HUDEP-2 (cell line): Measurements from ENCODE around the gene ATIC.

Experiments used
- DNase-seq, 76 experiments: peaks; one replicate each; lab custom pipeline; 2025; ENCODE audit not compliant: unreplicated experiment in 76 of 76; lab: John Stamatoyannopoulos, UW

Gene ATIC

GRCh38 chr2:215374642-215375466, 63.0 kb downstream of the ATIC start:
- no peak for DNase-seq

- no peak for DNase-seq
These were observed 63.6 kb downstream of the ATIC start for GRCh38 chr2:215375467-215375830.

- no peak for DNase-seq
These were observed 64.4 kb downstream of the ATIC start for GRCh38 chr2:215376103-215376780.

- no peak for DNase-seq
These were observed 65.4 kb downstream of the ATIC start for GRCh38 chr2:215377283-215377682.

GRCh38 chr2:215378045-215378444, 66.2 kb downstream of the ATIC start:
- no peak for DNase-seq

GRCh38 chr2:215379039-215379438, 67.2 kb downstream of the ATIC start:
- no peak for DNase-seq

GRCh38 chr2:215379948-215380347, 68.1 kb downstream of the ATIC start:
- DNase-seq = no peak

GRCh38 chr2:215380699-215381098, 68.8 kb downstream of the ATIC start:
- no peak for DNase-seq

- DNase-seq = no peak
These were observed 70.2 kb downstream of the ATIC start for GRCh38 chr2:215382011-215382410.

GRCh38 chr2:215382480-215382879, 70.6 kb downstream of the ATIC start:
- DNase-seq = no peak

- DNase-seq = no peak
These were observed 71.9 kb downstream of the ATIC start for GRCh38 chr2:215383652-215384279.

GRCh38 chr2:215384710-215385109, 72.9 kb downstream of the ATIC start:
- no peak for DNase-seq

GRCh38 chr2:215386566-215386965, 74.7 kb downstream of the ATIC start:
- DNase-seq = no peak

- no peak for DNase-seq
These were observed 76.3 kb downstream of the ATIC start for GRCh38 chr2:215388002-215388728.

- no peak for DNase-seq
These were observed 78.7 kb downstream of the ATIC start for GRCh38 chr2:215390550-215390913.

- DNase-seq = no peak
These were observed 79.7 kb downstream of the ATIC start for GRCh38 chr2:215391531-215391930.

GRCh38 chr2:215392164-215392563, 80.3 kb downstream of the ATIC start:
- no peak for DNase-seq

- no peak for DNase-seq
These were observed 80.9 kb downstream of the ATIC start for GRCh38 chr2:215392687-215393270.

GRCh38 chr2:215394102-215394805, 82.4 kb downstream of the ATIC start:
- DNase-seq = no peak
